ENCODE data around the gene RTL9.

The RTL9 gene

DNA sequence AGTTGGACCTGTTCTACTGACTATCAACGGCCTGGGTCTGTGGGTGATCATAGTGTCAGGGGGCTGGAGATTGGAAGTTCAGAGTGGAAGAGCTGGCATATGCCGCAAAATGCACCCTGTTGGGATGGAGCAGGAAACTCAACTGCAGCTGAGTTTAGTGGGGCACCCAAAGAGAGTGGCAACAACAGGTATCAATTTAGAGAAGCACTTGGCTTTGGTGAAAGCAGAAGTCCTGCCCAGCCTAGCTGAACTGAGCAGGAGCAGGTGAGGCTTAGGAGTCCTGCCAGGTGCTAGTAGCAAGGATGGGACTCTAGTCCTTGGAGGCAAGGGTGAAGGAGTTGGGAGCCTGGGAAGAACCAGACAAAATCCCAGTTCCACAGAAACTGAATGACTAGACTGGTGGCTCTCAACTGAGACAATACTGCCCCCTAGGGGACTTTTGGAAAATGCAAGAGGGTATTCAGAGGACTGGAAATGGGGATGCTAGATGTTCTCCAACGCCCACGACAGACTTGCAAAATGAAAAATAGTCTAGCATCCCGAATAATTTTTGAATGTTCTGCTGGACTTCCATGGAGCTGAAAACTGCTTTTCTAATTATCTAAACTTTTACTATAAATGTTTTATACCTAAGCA, 49.4 kb downstream of the RTL9 start:
- DNase-seq, result peak in 3 of 5 experiments; percentile 7 to 25 (median 24)
